ENCODE data around the gene PDCD2L. TPM values are rescaled to one million over a fixed set of nuclear protein-coding genes. Genes with fewer than 3 reads are reported as not detected.

PDCD2L gene
- total RNA-seq, 1 experiment from 2014 or later: 43.3 TPM

DNA sequence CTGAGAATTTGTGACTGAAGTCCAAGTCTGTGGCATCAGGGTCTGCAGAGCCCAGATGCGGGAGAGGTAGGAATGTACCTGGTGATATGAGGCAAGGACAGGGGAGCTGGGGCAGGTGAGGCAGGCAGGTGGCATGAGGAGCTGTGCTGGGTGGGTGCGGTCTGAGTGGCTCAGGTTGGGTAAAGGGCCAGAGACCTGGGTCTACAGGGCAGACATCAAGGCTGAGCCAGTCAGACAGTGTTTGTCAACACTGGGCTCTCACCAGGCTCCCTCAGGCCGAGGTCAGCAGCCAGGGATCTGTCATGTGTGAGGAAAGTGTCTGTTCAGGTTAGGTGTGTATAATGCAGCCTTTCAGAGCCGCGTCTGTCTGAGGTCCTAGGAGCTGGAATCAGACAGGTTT is 20.6 kb upstream of the PDCD2L start:
- Histone ChIP-seq H4K5ac (ENCODE audit: insufficient read length, low read depth, low read length) (no peak overlapping the region), H3K9me3 (ENCODE audit: control insufficient read depth, low read depth, low read length) (no peaks in the 10 kb centered on the region), H3K14ac (ENCODE audit: insufficient read depth, low read length) (no peak overlapping the region), H3T11ph (ENCODE audit: low read length) (no peak overlapping the region), H3K4ac (ENCODE audit: low read depth, low read length) (no peak overlapping the region), H3K79me2 (ENCODE audit: insufficient read depth, low read length) (no peaks in the 10 kb centered on the region), H3K23ac (ENCODE audit: insufficient read length, low read depth, low read length) (no peak overlapping the region), H3K79me1 (ENCODE audit: insufficient read depth, low read depth, low read length, poor library complexity, severe bottlenecking) (no peaks in the 10 kb centered on the region), H3K56ac (ENCODE audit: insufficient read length, low read depth, low read length) (no peak overlapping the region), H3K18ac (ENCODE audit: insufficient read length, low read depth, low read length) (no peak overlapping the region), H3K4me2 (ENCODE audit: insufficient read depth, insufficient read length, low read length) (no peak overlapping the region), H4K8ac (replicated peaks; ENCODE audit: insufficient read length, low read depth, low read length) (no peak overlapping the region), H2BK120ac (ENCODE audit: low read depth, low read length, poor library complexity, severe bottlenecking) (no peak overlapping the region), H3K4me1 (ENCODE audit: insufficient read depth, low read length) (no peaks in the 10 kb centered on the region), H2BK5ac (ENCODE audit: insufficient read length, low read length) (no peak overlapping the region), H3K23me2 (ENCODE audit: insufficient read length, low read depth, low read length, poor library complexity, severe bottlenecking) (no peaks in the 10 kb centered on the region), H2AK5ac (ENCODE audit: insufficient read length, low read length) (no peak overlapping the region), H3K27me3 (ENCODE audit: insufficient read depth, low read length) (no peaks in the 10 kb centered on the region), H4K20me1 (ENCODE audit: control insufficient read depth, insufficient read depth, insufficient read length) (no peaks in the 10 kb centered on the region), H2AFZ (ENCODE audit: low read length) (no peak overlapping the region), H4K91ac (ENCODE audit: insufficient read length, low read depth, low read length) (no peak overlapping the region), H3K27ac (ENCODE audit: insufficient read length, low read depth, low read length) (no peak overlapping the region), H2BK20ac (ENCODE audit: low read depth, low read length, poor library complexity, severe bottlenecking) (no peak overlapping the region), H3K9ac (ENCODE audit: extremely low read depth, insufficient read length, low read length) (no peak overlapping the region), H2BK15ac (ENCODE audit: low read depth, low read length) (no peak overlapping the region), H2BK12ac (ENCODE audit: insufficient read length, low read depth, low read length) (no peak overlapping the region)
- Mint-ChIP-seq H3K9me3 (no peaks in the 10 kb centered on the region; a peak in 1 of 5 replicates), H3K4me3 (no peak overlapping the region; a peak in 1 of 5 replicates), H3K4me1 (no peaks in the 10 kb centered on the region), H3K36me3 (ENCODE audit: insufficient read depth in 1 of 3, low read depth in 3 of 3) (peaks cover 71 to 96% (median 81%) of the 10 kb centered on the region in 3 experiments), H3K27me3 (ENCODE audit: low read depth) (no peaks in the 10 kb centered on the region), H3K27ac (peak overlapping the region in 2 of 3 experiments; percentile 29 to 85; a peak in 3 of 7 replicates)
- DNase-seq: no peak
- WGBS (ENCODE audit: extremely low coverage, insufficient read length, low lambda C conversion rate): no CpG with 5 or more reads among the region's 5 CpGs
- TF ChIP-seq, protein P1, sequence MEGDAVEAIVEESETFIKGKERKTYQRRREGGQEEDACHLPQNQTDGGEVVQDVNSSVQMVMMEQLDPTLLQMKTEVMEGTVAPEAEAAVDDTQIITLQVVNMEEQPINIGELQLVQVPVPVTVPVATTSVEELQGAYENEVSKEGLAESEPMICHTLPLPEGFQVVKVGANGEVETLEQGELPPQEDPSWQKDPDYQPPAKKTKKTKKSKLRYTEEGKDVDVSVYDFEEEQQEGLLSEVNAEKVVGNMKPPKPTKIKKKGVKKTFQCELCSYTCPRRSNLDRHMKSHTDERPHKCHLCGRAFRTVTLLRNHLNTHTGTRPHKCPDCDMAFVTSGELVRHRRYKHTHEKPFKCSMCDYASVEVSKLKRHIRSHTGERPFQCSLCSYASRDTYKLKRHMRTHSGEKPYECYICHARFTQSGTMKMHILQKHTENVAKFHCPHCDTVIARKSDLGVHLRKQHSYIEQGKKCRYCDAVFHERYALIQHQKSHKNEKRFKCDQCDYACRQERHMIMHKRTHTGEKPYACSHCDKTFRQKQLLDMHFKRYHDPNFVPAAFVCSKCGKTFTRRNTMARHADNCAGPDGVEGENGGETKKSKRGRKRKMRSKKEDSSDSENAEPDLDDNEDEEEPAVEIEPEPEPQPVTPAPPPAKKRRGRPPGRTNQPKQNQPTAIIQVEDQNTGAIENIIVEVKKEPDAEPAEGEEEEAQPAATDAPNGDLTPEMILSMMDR (conservative IDR thresholded peaks at IDR 0.05): no peak
